Neural progenitor cell (in vitro differentiated cells): Measurements from ENCODE around the gene CD200. TPM values are rescaled to one million over a fixed set of nuclear protein-coding genes. Genes with fewer than 3 reads are reported as not detected.
"Not testable (repeated sequence)": the region's sequence is repeated elsewhere in the genome, so short reads cannot be mapped to it uniquely, and the experiment has no call there.

Experiments used
- DNase-seq: peaks from one replicate; pipeline ENCODE4 v3.0.0-alpha.2; 2016; ENCODE audit warnings: low spot score
- H2AFZ ChIP-seq: fragments of 200-600 bp; sonication (generic); replicated peaks from 2 replicates; pipeline ENCODE4 v1.6.1; 2016; ENCODE audit warnings: antibody characterized with exemption
- H3F3A ChIP-seq: fragments of 200-600 bp; sonication (generic); 2 replicates; pipeline ENCODE4 v1.6.1; 2016; ENCODE audit warnings: antibody characterized with exemption, low read depth
- H3K27ac ChIP-seq: fragments of 200-600 bp; sonication (generic); 2 replicates; pipeline ENCODE4 v1.5.1; 2016; ENCODE audit warnings: mild to moderate bottlenecking
- H3K27me3 ChIP-seq: fragments of 200-600 bp; sonication (generic); 2 replicates; pipeline ENCODE4 v1.6.1; 2016; ENCODE audit warnings: mild to moderate bottlenecking, moderate library complexity
- H3K36me3 ChIP-seq: fragments of 200-600 bp; sonication (generic); 2 replicates; pipeline ENCODE4 v1.5.1; 2016
- H3K4me1 ChIP-seq: fragments of 200-600 bp; sonication (generic); 2 replicates; pipeline ENCODE4 v1.6.1; 2016; ENCODE audit warnings: mixed run types
- H3K4me2 ChIP-seq: fragments of 200-600 bp; sonication (generic); 2 replicates; pipeline ENCODE4 v1.6.1; 2016
- H3K4me3 ChIP-seq: fragments of 200-600 bp; sonication (generic); 2 replicates; pipeline ENCODE4 v1.5.1; 2016
- H3K79me2 ChIP-seq: fragments of 200-600 bp; sonication (generic); 2 replicates; pipeline ENCODE4 v1.6.1; 2016; ENCODE audit warnings: low read depth
- H3K9ac ChIP-seq: fragments of 200-600 bp; sonication (generic); 2 replicates; pipeline ENCODE4 v1.6.1; 2016
- H3K9me3 ChIP-seq: fragments of 200-600 bp; sonication (generic); 2 replicates; pipeline ENCODE4 v1.5.1; 2016; ENCODE audit warnings: low read depth
- H4K20me1 ChIP-seq: fragments of 200-600 bp; sonication (generic); 2 replicates; pipeline ENCODE4 v1.6.1; 2016; ENCODE audit warnings: low read depth
- H3K27ac Mint-ChIP-seq: 3 replicates; pipeline ENCODE4 v1.8.0; 2021; ENCODE audit warnings: mixed read lengths
- H3K27me3 Mint-ChIP-seq: 2 replicates; pipeline ENCODE4 v1.8.0; 2022; ENCODE audit warnings: low read depth, mild to moderate bottlenecking, inconsistent platforms, moderate library complexity, mixed read lengths; ENCODE audit not compliant: insufficient read depth
- H3K36me3 Mint-ChIP-seq: 3 replicates; pipeline ENCODE4 v1.8.0; 2021; ENCODE audit warnings: mixed read lengths
- H3K4me1 Mint-ChIP-seq: 3 replicates; pipeline ENCODE4 v1.8.0; 2021; ENCODE audit warnings: mixed read lengths
- H3K4me3 Mint-ChIP-seq: 3 replicates; pipeline ENCODE4 v1.8.0; 2021; ENCODE audit warnings: mild to moderate bottlenecking, moderate library complexity, mixed read lengths
- H3K9me3 Mint-ChIP-seq: 3 replicates; pipeline ENCODE4 v1.8.0; 2020; ENCODE audit warnings: mixed read lengths
- EZH2 ChIP-seq: fragments of 200-600 bp; sonication (generic); IDR thresholded peaks from 2 replicates; pipeline ENCODE4 v1.6.1; 2017; ENCODE audit warnings: antibody characterized with exemption, mild to moderate bottlenecking, moderate library complexity
- EZH2phosphoT487 ChIP-seq: fragments of 200-600 bp; sonication (generic); IDR thresholded peaks from 2 replicates; pipeline ENCODE4 v1.6.1; 2017; ENCODE audit warnings: antibody characterized with exemption
- total RNA-seq: library from RNA; depleted of rRNA; stranded (reverse); fragments of >200 nt; gene quantifications from 2 replicates; pipeline ENCODE4 v1.2.3, GENCODE V29; 2015; ENCODE audit warnings: low replicate concordance
- TF ChIP-seq, protein P1 (sequence below): fragments of 200-600 bp; sonication (generic); IDR thresholded peaks from 2 replicates; pipeline ENCODE4 v1.5.1; 2017; ENCODE audit warnings: antibody characterized with exemption, mild to moderate bottlenecking

The CD200 gene
- total RNA-seq, 1 donor from 2014 or later: 48.4 TPM

DNA sequence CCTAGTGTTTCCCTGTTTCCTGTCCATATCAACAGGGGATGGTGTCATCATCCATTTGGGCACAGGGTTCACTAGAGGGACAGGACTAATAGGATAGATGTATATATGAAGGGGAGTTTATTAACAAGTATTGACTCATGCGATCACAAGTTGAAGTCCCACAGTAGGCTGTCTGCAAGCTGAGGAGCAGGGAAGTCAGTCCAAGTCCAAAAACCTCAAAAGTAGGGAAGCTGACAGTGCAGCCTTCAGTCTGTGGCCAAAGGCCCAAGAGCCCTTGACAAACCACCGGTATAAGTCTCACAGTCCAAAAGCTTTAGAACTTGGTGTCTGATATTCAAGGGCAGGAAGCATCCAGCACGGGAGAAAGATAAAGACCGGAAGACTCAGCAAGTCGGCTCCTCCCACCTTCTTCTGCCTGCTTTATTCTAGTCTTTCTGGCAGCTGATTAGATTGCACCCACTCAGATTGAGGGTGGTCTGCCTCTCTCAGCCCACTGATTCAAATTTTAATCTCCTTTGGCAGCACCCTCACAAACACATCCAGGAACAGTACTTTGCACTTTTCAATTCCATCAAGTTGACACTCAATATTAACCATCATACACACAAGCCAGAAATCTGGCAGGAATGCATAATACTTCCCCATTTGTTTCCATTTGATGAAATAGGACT lies 43.4 kb downstream of the CD200 start:
- Mint-ChIP-seq H3K36me3 (no peaks in the 10 kb centered on the region), H3K4me3 (no peak overlapping the region), H3K4me1 (no peaks in the 10 kb centered on the region), H3K27ac (no peak overlapping the region), H3K27me3 (peaks cover 2% of the 10 kb centered on the region), H3K9me3 (no peaks in the 10 kb centered on the region)
- H3K4me3 ChIP-seq: no peak overlapping the region
- H3K9ac ChIP-seq: no peak overlapping the region
- H3K27me3 ChIP-seq: no peaks in the 10 kb centered on the region
- no peaks in the 10 kb centered on the region for H3K9me3 ChIP-seq
- H3F3A ChIP-seq: no peaks in the 10 kb centered on the region
- H2AFZ ChIP-seq: no peak overlapping the region
- no peaks in the 10 kb centered on the region for H3K4me1 ChIP-seq
- TF ChIP-seq EZH2phosphoT487 (no peak), EZH2 (no peak)
- TF ChIP-seq, protein P1, sequence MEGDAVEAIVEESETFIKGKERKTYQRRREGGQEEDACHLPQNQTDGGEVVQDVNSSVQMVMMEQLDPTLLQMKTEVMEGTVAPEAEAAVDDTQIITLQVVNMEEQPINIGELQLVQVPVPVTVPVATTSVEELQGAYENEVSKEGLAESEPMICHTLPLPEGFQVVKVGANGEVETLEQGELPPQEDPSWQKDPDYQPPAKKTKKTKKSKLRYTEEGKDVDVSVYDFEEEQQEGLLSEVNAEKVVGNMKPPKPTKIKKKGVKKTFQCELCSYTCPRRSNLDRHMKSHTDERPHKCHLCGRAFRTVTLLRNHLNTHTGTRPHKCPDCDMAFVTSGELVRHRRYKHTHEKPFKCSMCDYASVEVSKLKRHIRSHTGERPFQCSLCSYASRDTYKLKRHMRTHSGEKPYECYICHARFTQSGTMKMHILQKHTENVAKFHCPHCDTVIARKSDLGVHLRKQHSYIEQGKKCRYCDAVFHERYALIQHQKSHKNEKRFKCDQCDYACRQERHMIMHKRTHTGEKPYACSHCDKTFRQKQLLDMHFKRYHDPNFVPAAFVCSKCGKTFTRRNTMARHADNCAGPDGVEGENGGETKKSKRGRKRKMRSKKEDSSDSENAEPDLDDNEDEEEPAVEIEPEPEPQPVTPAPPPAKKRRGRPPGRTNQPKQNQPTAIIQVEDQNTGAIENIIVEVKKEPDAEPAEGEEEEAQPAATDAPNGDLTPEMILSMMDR: no peak
- H3K4me2 ChIP-seq: no peak overlapping the region
- DNase-seq: no peak
- no peaks in the 10 kb centered on the region for H3K79me2 ChIP-seq
- no peaks in the 10 kb centered on the region for H3K36me3 ChIP-seq
- H4K20me1 ChIP-seq: no peaks in the 10 kb centered on the region
- H3K27ac ChIP-seq: no peak overlapping the region

GRCh38 chr3:112376992-112377391 lies 44.0 kb downstream of the CD200 start:
- no peaks in the 10 kb centered on the region for H3K9me3 Mint-ChIP-seq
- H3K4me1 Mint-ChIP-seq: no peaks in the 10 kb centered on the region
- Histone ChIP-seq H3K4me3 (no peak overlapping the region), H3K4me2 (no peak overlapping the region), H3F3A (no peaks in the 10 kb centered on the region), H3K27me3 (no peaks in the 10 kb centered on the region), H3K27ac (no peak overlapping the region), H3K36me3 (no peaks in the 10 kb centered on the region), H4K20me1 (no peaks in the 10 kb centered on the region), H3K9me3 (no peaks in the 10 kb centered on the region), H3K9ac (no peak overlapping the region), H3K79me2 (no peaks in the 10 kb centered on the region), H2AFZ (no peak overlapping the region), H3K4me1 (no peaks in the 10 kb centered on the region)
- no peaks in the 10 kb centered on the region for H3K36me3 Mint-ChIP-seq
- H3K4me3 Mint-ChIP-seq: no peak overlapping the region
- DNase-seq: no peak
- no peak for TF ChIP-seq EZH2phosphoT487
- TF ChIP-seq, protein P1: no peak
- no peak for TF ChIP-seq EZH2
- H3K27ac Mint-ChIP-seq: no peak overlapping the region
- peaks cover 2% of the 10 kb centered on the region for H3K27me3 Mint-ChIP-seq

DNA sequence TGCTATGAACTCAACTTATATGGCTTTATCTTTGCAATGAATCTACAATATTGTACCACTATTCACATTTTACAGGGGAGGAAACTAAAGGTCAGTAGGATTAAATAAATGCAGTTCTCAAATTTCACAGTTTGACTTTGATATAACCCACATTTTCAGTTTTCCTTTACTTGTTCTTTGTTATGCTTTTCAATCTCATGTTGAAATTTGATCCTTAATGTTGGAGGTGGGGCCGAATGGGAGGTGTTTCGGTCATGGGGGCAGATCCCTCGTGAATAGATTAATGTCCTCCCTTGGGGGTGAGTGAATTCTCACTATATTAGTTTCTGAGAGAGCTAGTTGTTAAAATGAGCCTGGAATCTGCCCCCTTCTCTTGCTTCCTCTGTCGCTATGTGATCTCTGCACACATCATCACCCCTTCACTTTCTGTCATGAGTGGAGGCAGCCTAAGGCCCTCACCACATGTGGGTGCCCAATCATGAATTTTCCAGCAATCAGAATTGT lies 44.7 kb downstream of the CD200 start:
- Histone ChIP-seq H3K36me3 (no peaks in the 10 kb centered on the region), H3K4me3 (no peak overlapping the region), H3K9me3 (no peaks in the 10 kb centered on the region), H2AFZ (no peak overlapping the region), H3K4me1 (no peaks in the 10 kb centered on the region), H3K4me2 (no peak overlapping the region), H3K79me2 (no peaks in the 10 kb centered on the region), H3K27ac (no peak overlapping the region), H3F3A (no peaks in the 10 kb centered on the region), H4K20me1 (no peaks in the 10 kb centered on the region), H3K9ac (no peak overlapping the region), H3K27me3 (no peaks in the 10 kb centered on the region)
- TF ChIP-seq EZH2 (no peak), EZH2phosphoT487 (no peak)
- TF ChIP-seq, protein P1: no peak
- Mint-ChIP-seq H3K4me1 (no peaks in the 10 kb centered on the region), H3K27ac (no peak overlapping the region), H3K9me3 (no peaks in the 10 kb centered on the region), H3K27me3 (peaks cover 2% of the 10 kb centered on the region), H3K4me3 (no peak overlapping the region), H3K36me3 (no peaks in the 10 kb centered on the region)
- DNase-seq: no peak

DNA sequence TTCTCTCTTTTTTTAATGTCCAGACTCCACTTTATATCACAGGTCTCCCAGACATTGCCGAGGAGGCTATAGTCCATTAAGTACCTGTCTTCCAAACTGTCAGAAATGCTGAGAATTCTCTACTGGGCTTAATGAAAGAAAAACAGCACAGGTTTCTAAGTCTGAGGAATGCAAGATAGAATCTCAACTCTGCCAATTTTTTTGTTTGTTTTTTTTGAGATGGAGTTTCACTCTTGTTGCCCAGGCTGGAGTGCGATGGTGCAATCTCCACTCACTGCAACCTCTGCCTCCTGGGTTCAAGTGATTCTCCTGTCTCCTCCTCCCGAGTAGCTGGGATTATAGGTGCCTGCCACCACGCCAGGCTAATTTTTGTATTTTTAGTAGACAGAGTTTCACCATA lies 45.4 kb downstream of the CD200 start:
- not testable (repeated sequence) for H3K27me3 ChIP-seq, H3K4me1 ChIP-seq, DNase-seq, H3K9ac ChIP-seq, H3K79me2 ChIP-seq, H3K4me3 Mint-ChIP-seq, H3K27me3 Mint-ChIP-seq, H3F3A ChIP-seq, H3K4me2 ChIP-seq, H2AFZ ChIP-seq, H3K27ac ChIP-seq, H3K4me3 ChIP-seq, H3K27ac Mint-ChIP-seq, H4K20me1 ChIP-seq, H3K9me3 Mint-ChIP-seq, H3K4me1 Mint-ChIP-seq, H3K9me3 ChIP-seq, H3K36me3 ChIP-seq, H3K36me3 Mint-ChIP-seq
